HG03432 (cell line): ENCODE results near the gene ANKRD33.
"Not testable (repeated sequence)": the region's sequence is repeated elsewhere in the genome, so short reads cannot be mapped to it uniquely, and the experiment has no call there.

Experiments used
- ATAC-seq: cut with Tn5 transposase; IDR thresholded peaks from one replicate; pipeline ENCODE4 v1.9.1; 2021; ENCODE audit warnings: mild to moderate bottlenecking, moderate library complexity; ENCODE audit not compliant: unreplicated experiment

ANKRD33 gene

GRCh38 chr12:51873251-51873994 lies 14.5 kb upstream of the ANKRD33 start:
- ATAC-seq = no peak

DNA sequence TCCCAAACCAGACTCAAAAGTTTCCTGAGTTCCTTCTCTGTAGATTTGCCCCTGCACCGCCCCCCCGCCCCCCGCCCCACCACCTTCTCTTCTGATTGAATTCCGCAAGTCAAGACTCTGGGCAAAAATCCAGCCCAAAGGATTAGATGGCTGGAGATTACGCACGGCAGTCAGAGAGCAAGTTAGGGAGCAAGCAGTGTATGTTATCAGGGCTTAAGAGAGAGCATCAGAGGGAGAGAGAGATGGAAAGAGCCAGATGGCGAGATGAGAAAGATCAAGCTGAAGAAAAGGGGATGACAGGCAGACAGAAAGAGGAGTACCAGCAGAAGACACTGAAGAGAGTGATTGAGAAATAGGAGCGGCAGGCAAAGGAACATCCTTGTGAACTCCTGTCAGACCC lies 13.9 kb upstream of the ANKRD33 start:
- no peak for ATAC-seq

DNA sequence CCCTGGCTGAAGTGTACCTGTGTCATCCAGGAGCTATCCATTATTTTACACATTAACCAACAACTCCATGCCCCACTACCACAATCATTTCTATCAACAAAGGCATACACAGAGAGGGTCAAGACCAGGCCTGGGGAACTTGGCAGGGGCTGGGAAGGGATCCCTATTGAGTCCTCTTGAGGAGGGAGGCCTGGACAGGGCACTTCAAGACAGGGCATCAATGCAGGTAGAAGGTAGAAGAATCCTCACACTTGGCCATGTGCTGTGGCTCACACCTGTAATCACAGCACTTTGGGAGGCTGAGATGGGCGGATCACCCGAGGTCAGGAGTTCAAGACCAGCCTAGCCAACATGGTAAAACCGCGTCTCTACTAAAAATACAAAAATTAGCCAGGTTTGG lies 13.4 kb upstream of the ANKRD33 start:
- no peak for ATAC-seq

DNA sequence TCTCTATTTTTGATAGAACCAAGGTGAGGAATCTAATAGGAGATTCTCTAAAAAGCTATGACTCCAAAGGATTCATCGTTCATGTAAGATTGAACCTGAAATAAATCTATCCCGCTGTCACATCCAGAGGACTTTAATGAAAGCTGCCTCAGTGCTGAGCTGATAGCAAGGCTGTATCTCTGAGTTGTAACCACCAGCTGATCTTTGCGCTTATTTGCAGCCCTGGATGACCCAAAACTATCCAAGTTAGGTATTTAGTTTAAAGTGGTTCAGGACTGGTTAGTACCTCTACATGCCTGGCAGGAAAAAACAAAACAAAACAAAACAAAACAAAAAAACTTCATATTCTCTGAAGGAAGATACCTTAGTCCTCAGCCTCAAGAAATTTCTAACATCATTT lies 8.8 kb upstream of the ANKRD33 start:
- ATAC-seq = no peak

DNA sequence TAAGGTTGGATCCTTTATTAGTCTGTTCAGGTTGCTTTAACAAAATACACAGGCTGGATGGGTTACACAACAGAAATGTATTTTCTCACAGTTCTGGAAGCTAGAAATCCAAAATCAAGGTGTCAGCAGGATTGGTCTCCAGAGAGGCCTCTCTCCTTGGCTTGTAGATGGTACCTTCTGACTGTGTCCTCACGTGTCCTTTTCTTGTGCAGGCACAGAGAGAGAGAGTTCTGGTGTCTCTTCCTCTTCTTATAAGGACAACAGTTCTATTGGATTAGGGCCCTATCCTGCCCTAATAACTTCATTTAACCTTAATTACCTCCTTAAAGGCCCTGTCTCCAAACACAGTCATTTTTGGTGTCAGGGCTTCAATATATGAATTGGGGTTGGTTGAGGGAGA lies 4.6 kb upstream of the ANKRD33 start:
- ATAC-seq = no peak

DNA sequence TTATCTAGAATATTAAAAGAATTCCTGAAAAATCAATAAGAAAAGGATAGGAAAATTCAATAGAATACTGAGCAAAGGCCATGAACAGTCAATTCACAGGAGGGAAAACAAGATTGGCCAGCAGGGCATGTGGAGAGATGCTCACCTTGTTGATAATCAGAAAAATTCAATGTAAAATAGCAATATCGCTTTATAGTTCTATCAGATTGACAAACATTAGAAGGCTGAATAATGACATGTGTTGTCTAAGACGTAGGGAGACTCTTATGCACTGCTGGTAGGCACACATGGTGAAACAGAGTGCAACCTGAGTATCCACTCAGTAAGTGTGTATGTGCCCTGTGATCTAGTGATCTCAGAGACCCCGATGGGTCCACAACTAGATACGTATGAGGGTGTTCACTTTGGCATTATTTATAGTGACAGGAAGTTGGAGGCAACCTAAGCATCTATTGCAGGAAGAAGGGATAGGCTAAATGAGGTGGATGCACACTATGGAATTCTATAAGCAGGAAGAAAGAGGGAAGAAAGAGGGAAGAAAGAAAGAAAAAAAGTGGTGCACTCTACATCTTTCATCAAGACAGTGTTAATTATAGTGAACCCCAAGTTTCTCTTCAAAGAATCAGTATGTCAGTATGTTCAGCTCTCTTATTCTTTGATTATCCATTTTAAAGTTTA lies 3.8 kb upstream of the ANKRD33 start:
- ATAC-seq = no peak

GRCh38 chr12:51884676-51885229 lies 3.1 kb upstream of the ANKRD33 start:
- ATAC-seq = no peak

DNA sequence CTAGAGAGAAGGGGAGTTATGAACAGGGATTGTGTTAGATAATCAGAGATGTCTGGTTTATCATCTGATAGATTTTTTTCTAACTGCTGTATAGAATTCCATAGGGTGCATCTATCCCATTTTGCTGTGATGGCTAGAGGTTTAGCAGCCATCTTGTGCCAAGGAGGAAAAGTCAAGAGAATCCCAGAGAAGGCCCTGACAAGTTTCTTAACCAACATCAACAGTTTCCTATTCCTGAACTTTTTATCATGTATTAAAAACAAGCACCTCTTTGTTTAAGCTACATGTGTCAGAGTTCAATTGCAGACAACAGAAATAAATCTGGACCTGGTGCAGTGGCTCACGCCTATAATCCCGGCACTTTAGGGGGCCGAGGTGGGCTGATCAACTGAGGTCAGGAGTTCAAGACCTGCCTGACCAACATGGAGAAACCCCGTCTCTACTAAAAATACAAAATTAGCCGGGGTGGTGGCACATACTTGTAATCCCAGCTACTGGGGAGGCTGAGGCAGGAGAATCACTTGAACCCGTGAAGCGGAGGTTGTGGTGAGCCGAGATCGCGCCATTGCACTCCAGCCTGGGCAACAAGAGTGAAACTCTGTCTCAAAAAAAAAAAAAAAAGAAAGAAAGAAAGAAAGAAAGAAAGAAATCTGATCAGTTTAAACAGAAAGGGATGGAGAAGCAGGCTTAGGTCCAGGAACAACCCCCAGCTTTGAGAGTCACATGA lies 2.4 kb upstream of the ANKRD33 start:
- not testable (repeated sequence) for ATAC-seq

DNA sequence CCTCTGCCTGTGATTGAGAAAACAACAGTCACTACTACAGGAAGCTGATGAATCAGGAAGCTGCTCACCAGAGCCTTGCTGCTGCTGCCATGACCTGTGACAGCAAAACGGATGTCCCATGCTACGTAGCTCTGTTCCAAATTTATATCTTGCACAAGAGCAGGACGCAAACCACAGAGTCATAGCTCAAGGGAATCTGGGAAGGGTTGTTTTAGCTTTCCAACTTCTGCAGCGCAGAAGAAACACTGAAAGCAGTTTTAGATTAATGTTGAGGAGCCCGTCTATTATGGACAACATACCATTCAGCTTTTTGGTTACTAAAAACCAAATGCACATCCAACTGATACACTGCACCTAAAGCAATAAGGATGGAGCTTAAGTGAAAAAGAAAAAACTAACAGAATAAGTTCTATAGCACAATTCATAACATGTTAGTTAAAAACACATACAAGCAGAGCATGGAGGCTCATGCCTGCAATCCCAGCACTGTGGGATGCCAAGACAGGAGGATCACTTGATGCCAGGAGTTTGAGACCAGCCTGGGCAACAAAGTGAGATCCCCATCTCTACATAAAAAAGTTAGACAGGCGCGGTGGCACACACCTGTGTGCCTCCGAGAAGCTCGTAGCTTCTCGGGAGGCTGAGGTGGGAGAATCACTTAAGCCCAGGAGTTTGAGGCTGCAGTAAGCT lies 1.7 kb upstream of the ANKRD33 start:
- no peak for ATAC-seq

- ATAC-seq = no peak
Measured at GRCh38 chr12:51888316-51889215, 663 bp downstream of the ANKRD33 start.

DNA sequence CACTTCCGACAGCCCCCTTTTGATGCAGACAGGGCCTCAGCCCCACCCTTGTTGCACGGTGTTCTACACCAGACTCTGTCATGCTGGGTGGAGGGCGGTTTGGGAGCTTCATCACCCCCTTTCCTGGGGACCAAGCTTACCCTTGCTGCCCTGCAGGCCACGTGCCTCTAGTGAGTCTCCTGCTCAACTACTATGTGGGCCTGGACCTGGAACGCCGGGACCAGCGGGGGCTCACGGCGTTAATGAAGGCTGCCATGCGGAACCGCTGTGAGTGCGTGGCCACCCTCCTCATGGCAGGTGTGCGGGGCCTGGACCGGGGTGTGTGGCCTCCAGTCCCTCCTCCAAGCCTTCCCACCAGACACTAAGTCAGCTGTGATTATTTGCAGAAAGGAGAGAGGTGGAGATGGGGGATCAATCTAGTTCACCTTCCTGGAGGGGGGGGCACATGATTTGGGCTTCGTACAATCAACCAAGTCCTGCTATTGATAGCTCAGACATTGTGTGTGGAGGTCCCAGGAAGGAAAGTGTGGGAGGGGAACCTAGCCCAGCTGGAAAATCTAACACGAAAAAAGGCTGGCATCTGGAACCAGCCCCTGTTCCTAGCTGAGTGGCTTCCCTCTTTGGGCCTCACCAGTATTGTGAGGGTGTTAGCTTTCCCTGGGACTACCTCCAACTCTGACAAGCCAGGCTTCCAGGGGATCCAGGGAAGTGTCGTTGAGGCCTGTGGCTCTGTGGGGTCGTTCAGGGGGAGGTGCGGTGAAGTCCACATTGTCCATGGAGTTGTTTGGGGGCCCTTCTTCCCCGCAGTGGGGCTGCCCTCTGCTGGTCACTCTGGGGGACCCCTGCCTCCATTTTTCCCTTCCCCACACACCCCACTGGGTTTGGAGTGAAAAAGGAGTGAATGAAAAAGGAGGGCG lies 1.6 kb downstream of the ANKRD33 start:
- no peak for ATAC-seq

GRCh38 chr12:51890133-51890464 lies 2.2 kb downstream of the ANKRD33 start:
- ATAC-seq = no peak

GRCh38 chr12:51890511-51891171 lies 2.7 kb downstream of the ANKRD33 start:
- ATAC-seq = no peak

DNA sequence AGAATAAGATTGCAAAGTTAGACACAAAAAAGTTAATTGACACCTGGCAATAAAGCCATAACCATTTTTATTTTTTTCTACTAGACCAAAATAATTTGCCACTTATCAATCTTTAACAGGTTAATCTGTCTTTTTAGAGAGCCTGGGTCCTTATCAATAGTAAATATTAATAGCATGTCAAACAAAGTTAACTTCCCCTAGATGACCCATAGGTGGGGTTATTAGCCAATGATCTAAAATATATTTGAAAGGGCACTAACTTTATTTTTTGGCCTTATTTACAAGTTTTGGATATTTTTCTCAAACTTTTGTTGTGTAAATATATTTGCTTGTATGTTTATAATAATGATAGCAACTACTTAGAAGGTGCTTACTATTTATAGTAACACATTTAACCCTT lies 3.9 kb downstream of the ANKRD33 start:
- ATAC-seq = no peak

GRCh38 chr12:51893786-51894185 lies 5.9 kb downstream of the ANKRD33 start:
- ATAC-seq = no peak

GRCh38 chr12:51895378-51896135 lies 7.7 kb downstream of the ANKRD33 start:
- ATAC-seq = no peak

DNA sequence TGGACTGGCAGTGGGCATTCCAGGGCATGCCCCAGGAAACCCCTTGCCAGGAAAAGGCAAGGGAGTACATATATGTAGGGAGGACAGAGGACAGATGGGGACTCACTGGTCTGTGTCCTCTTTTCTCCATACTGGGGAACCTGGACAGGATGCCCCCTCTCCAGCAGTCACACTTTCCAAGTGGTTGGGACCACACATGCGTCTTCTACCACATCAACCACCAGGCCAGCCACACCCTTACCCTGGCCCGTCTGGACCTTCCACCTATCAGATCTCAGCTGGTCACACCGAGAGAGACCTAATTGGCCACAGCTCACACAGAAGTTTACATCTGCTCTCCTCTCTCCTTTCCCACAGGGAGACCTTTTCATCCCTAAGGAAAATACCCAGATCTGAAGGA lies 8.3 kb downstream of the ANKRD33 start:
- no peak for ATAC-seq

DNA sequence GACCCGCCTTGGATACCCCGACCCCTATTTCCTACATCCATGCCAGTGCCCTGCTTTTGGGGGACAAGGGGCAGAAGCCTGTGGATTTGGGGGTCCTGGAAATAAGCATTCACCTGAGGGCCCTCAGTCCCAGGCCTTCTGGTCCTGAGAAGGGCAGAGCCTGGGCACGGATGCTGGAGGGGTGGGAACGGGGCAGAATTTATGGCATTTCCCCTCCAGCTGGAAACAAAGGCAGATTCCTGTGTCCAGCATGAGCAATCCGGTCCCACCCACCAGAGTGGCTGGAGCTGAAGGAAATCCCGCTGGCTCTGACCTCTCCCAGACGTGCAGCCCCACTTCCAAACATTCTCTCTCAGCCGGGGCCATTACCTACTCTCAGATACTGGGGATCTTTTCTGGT lies 9.3 kb downstream of the ANKRD33 start:
- no peak for ATAC-seq
